ENCODE data around the gene CNOT4.

Gene CNOT4

DNA sequence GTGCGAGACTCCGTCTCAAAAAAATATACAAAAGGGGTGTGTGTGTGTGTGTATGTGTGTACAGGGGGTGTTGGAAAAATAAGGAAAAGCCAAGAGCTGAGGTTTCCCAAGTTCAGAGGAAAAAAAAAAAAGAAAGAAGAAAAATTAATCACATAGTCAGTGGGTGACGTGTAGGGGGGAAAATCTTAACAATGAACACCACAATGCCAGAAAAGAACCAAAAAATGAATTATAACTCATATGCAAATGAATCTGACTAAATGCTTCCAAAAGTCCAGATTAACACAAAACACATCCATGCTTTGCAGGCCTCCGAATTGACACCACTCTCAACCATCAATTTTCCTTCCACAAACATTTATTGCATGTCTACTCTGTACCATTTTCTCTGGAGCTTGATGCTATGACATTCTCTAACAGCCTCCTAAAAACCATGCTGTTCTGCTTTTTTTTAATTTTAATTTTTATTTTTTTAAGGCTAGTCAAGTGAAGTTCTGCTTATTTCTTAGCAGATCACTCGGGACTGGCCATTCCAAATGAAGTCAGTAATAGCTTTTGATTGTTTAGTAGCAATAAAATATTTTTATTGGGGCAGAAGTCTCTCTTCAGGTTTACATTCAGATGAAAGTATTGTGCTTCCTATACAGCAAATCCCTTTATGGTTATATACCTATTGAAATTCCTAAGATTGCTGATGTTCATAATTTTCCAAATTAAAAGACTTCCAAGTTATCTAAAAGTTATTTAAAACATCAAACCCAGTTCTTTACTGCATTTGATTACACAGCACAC, 133.8 kb downstream of the CNOT4 start:
- Mint-ChIP-seq H3K27me3 (no peaks in the 10 kb centered on the region), H3K4me3 (no peak overlapping the region), H3K4me1 (no peaks in the 10 kb centered on the region), H3K27ac (no peak overlapping the region), H3K9me3 (no peaks in the 10 kb centered on the region)
- ATAC-seq, result no peak
- DNase-seq, result no peak

DNA sequence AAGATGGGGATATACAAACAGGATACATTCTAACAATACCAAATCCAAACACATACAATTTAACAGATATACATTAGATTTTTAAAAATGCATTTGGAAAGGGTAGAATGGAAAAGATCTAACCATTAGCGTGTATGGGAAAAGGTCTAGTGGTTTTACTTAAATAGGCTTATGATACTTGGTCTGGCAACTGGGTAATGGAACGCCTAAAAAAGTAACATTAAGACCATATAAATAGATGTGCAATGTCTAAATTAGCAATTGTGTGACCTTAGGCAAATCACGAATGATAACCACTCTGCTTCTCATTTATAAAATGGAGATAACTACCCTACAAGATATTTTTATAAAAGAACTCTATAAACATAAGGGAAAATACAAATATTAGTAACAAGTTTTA, 135.2 kb downstream of the CNOT4 start:
- no peaks in the 10 kb centered on the region for H3K27me3 Mint-ChIP-seq
- H3K4me3 Mint-ChIP-seq, result no peak overlapping the region
- H3K9me3 Mint-ChIP-seq, result no peaks in the 10 kb centered on the region
- H3K4me1 Mint-ChIP-seq, result peaks cover under 1% of the 10 kb centered on the region
- DNase-seq, result no peak
- H3K27ac Mint-ChIP-seq, result no peak overlapping the region
- ATAC-seq, result no peak

DNA sequence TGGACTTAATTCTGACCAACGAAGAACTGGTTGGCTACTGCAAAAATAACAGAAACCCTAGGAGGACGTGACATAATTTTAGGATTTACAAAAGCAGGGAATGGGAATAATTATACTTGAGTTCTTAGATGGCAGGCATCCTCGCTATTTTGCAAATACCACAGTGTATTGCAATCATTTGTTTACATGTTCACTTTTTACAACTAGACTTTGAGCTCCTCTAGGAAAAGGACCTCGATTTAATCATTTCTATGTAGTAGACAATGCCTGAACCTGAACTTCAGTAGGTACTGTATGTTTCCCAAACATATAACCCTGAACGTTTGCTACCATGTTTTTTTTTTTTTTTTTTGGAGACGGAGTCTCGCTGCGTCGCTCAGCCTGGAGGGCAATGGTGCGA, 137.7 kb downstream of the CNOT4 start:
- Mint-ChIP-seq H3K27ac (no peak overlapping the region), H3K4me1 (peaks cover 7% of the 10 kb centered on the region), H3K4me3 (no peak overlapping the region), H3K27me3 (no peaks in the 10 kb centered on the region), H3K9me3 (no peaks in the 10 kb centered on the region)
- ATAC-seq, result no peak
- no peak for DNase-seq

DNA sequence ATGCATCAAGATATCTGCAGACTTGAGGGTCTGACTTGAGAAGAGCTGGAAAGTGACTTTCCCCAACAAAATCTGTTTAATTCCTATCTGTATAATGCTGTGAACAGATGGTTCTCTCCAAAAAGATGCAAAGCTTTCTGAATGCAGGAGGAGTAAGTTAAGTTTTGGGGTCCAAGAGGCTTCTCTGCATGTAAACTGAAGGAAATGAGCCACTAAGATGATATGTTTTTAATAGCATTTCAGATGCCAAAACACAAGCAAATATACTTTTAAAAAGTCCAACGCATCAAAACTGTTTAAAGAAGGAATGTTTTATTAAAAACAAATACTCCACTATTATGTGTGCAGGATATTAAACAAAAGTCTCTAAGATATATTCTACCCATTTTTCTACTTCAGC, 139.2 kb downstream of the CNOT4 start:
- DNase-seq (no peak), ATAC-seq (no peak)
- peaks cover 7% of the 10 kb centered on the region for H3K4me1 Mint-ChIP-seq
- H3K27ac Mint-ChIP-seq, result no peak overlapping the region
- H3K4me3 Mint-ChIP-seq, result no peak overlapping the region
- no peaks in the 10 kb centered on the region for H3K9me3 Mint-ChIP-seq
- no peaks in the 10 kb centered on the region for H3K27me3 Mint-ChIP-seq

DNA sequence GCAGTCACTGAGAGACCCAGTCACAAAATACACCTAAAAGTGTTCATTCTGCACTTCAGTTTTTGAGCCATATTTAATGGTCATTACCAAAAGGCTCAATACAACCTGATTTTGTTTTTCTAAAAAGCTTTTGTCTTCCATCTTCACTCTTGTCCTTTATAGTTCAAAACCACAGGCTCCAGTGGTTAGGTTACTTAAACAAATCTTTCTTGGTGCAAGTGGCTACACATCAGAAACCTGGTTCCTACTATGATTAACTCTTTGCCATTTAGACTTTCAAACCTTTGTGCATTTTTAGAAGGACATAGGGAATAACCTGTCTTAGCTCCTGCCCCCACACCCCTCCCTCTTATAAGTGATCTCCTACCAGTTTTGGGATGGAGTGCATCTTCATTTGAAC, 140.5 kb downstream of the CNOT4 start:
- ATAC-seq, result no peak
- H3K9me3 Mint-ChIP-seq, result no peaks in the 10 kb centered on the region
- peak overlapping the region in 1 of 2 donors; percentile 29 for H3K27ac Mint-ChIP-seq
- H3K4me1 Mint-ChIP-seq, result peaks cover 7% of the 10 kb centered on the region
- H3K27me3 Mint-ChIP-seq, result no peaks in the 10 kb centered on the region
- no peak for DNase-seq
- no peak overlapping the region for H3K4me3 Mint-ChIP-seq

DNA sequence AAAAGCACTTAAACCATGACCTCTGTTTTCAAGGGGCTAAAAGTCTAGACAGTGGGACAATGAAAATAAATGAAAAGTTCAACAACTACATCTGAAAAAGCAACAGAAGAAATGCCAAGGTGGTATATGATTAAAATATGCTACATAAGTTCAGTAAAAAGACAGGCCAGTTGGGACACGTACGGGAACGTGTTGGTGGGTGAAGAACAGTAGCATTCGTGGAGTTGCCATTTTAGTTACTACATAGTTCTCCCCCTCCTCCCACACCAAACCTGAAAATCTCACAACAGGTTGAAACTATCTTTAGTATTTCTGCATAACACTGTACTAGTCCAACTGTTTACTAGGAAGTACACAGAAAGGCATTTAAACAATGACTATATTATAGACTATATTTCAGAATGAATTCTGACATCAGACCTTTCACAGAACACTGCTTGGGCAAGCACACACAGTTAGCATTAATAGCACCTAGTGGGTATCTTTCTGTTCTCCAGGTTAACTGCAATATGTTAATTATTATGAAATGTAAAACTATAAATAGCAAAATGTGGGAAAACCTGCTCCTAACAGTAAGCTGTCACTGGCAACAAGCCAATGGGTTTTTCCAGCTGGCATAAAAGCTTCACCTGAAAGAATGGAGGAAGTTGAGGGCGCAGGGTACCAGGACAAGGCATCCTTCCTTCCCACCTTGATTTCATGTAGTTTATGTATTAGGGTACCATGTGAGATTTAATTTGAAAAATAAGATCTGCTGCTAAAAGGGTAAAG, 141.3 kb downstream of the CNOT4 start:
- Mint-ChIP-seq H3K27me3 (no peaks in the 10 kb centered on the region), H3K4me3 (no peak overlapping the region), H3K4me1 (peaks cover 7% of the 10 kb centered on the region), H3K27ac (no peak overlapping the region), H3K9me3 (peaks cover 0 to under 1% of the 10 kb centered on the region in 2 donors)
- ATAC-seq (no peak), DNase-seq (no peak)

DNA sequence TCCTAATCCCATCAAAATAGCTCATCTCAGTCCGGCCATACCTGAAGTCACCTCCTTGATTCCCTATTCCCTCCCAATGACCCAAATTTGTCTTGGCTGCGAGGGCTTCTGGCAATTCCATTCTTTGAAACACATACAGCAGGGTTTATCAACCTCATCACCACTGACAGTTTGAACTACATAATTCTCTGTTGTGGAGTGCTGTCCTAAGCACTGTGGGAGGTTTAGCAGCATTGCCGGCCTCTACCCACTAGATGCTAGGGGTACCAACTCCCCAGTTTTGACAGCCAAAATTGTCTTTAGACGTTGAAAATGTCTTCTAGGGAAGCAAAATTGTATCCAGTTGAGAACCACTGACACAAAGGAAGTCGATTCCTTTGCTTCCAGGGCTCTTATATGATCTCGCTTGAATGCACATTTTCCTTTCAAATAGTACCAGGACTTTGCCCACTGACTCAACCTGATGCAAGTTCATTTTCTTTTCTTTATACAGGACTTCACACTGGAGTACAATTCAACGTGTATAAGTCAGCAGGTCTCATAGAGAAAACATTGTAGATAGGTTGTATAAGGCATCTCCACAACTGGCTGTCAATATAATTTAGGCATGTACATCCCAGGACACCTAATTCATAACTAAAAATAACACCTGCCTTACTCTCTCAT, 142.9 kb downstream of the CNOT4 start:
- ATAC-seq, result no peak
- Mint-ChIP-seq H3K27ac (no peak overlapping the region), H3K9me3 (peaks cover 10 to 12% of the 10 kb centered on the region in 2 donors), H3K4me3 (no peak overlapping the region), H3K4me1 (peaks cover 7% of the 10 kb centered on the region), H3K27me3 (no peaks in the 10 kb centered on the region)
- no peak for DNase-seq

DNA sequence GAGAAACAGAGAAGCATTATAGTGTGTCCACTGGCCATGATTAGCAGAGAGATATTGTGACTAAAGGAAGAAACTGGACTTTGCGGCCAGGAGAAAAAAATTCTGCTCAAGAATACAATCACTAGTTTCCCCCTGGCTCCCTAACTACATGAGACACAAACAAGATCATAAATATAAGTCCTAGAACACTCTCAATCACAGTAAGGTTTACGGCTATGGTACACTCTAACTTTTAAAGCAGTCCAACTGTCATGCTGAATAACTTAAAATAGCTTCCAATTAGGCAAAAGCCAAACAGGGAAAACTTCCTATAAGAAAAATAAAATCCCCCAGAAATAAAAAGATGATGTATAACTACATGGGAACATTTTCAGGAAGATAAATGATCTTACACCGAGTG, 144.2 kb downstream of the CNOT4 start:
- DNase-seq (no peak), ATAC-seq (no peak)
- Mint-ChIP-seq H3K27me3 (no peaks in the 10 kb centered on the region), H3K27ac (no peak overlapping the region), H3K4me3 (no peak overlapping the region), H3K4me1 (peaks cover 7% of the 10 kb centered on the region), H3K9me3 (peaks cover 10 to 12% of the 10 kb centered on the region in 2 donors)

DNA sequence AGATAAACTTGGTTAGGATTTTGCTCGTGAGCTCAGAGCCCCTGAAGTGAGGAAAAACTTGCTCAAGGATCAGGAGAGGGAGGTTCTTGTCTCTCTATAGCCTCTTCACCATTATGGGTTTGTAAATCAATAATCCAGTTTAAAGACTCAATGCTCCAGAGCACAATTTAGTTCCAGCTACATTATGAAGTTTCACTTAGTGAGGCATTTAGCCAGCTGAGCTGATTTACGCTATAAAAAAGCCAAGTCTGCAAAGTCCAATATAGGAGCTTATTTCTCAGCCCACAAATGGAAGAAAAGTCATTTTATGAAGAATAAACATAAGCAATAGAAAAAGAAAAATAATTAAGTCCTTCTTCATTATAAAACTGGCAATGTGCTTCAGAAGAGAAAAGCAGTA, 145.7 kb downstream of the CNOT4 start:
- H3K4me1 Mint-ChIP-seq, result peaks cover 1% of the 10 kb centered on the region
- H3K9me3 Mint-ChIP-seq, result peaks cover 10 to 12% of the 10 kb centered on the region in 2 donors
- ATAC-seq (no peak), DNase-seq (no peak)
- H3K27me3 Mint-ChIP-seq, result no peaks in the 10 kb centered on the region
- H3K27ac Mint-ChIP-seq, result no peak overlapping the region
- H3K4me3 Mint-ChIP-seq, result no peak overlapping the region

DNA sequence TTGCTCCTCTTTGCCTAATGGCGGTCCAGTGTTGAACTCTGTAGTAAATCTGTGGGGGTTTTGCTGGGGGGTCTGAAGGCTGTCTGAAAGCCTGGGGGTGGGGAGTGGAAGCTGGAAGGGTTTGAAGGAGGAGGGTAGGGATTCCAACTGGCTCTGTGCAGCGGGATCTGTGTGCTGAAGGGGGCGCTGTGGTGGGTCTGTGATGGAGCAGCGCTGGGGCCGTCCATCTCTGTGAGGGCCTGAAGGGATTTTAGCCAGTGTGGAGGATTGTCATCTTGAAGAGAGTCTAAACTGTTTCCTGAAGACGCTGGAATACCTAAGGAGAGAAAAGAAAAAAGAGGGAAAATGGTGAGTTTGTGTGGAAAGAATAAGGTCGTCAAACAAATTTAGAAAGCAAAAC, 147.0 kb downstream of the CNOT4 start:
- no peak for ATAC-seq
- no peaks in the 10 kb centered on the region for H3K27me3 Mint-ChIP-seq

DNA sequence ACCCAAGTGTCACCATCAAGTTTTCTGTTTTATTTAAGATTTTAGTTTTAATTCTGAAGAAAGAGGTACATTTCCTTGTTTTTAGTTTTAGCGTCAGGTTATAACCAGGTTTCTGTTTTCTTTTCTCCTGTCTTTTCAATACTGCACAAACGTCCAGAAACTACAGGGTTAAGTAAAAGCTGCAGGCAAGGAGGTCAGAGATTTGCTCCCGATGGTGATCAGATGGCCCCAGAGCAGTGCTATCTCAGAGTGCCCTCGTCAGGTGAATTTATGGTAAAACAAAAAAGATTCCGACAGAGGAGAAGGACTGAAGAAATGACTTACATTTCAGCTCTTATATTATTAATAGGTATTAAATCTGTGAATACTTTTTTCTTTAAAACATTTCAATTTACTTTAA, 148.1 kb downstream of the CNOT4 start:
- no peaks in the 10 kb centered on the region for H3K27me3 Mint-ChIP-seq
- no peak for ATAC-seq
- no peak overlapping the region for H3K4me3 Mint-ChIP-seq
- no peak for DNase-seq
- no peak overlapping the region for H3K27ac Mint-ChIP-seq
- no peaks in the 10 kb centered on the region for H3K4me1 Mint-ChIP-seq
- H3K9me3 Mint-ChIP-seq, result peaks cover 10 to 12% of the 10 kb centered on the region in 2 donors

More for the DNA sequence above, 147.0 kb downstream of the CNOT4 start:
- no peak for DNase-seq
- Mint-ChIP-seq H3K27ac (peak overlapping the region in 1 of 2 donors; percentile 51), H3K9me3 (peaks cover 10 to 12% of the 10 kb centered on the region in 2 donors), H3K4me3 (no peak overlapping the region), H3K4me1 (no peaks in the 10 kb centered on the region)

DNA sequence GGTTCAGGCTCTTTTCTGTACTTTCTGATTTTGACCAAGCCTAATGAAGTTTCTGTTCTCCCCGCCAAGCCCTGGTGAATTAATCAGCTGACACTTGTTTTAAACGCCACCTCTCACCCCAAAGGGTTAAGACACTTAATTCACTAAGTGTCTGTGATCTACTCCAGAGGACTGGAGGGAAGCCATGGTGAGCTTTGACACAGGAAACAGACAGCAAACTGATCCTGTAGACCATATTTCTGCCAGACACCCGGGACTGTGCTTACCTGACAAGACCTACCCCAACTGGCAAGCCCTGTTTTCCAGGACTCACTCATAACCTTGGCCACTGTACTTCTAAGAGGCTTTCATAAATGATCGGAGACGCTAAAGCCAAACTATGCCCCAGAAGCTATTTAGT, 150.3 kb downstream of the CNOT4 start:
- Mint-ChIP-seq H3K4me1 (no peaks in the 10 kb centered on the region), H3K4me3 (no peak overlapping the region), H3K9me3 (peaks cover 10 to 12% of the 10 kb centered on the region in 2 donors), H3K27me3 (peaks cover 9% of the 10 kb centered on the region), H3K27ac (peak overlapping the region in 1 of 2 donors; percentile 14)
- no peak for DNase-seq
- no peak for ATAC-seq

DNA sequence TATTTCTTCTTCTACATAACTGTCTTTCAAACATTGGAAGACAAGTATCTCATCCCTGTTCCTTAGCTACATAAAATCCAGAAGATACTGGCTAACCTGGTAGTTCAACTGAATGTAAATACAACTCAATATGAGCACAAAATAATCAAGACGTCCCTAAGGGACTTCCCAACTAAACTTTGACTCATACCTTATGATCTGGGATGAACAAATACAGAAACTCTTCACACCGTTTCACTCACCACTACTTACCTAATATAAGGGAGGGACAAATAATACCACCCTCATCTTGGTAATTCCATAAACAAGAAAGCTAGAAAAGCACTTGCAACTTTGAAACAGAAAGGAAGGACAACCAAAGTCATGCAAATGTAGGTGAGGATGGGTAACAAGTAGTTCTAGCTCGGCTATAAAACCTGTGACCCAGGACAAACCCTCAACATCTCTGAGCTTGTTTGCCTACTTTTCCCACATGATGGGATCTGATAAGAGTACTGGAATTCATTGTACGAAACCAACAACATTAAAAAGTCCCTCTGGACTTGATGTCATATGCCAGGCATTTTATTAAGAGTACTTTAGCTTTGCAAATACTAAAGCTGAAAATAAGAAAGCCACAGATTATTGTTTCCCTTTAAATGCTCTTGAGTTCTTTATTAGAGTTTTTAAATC, 154.4 kb downstream of the CNOT4 start:
- Mint-ChIP-seq H3K4me1 (no peaks in the 10 kb centered on the region), H3K27ac (no peak overlapping the region), H3K9me3 (no peaks in the 10 kb centered on the region), H3K27me3 (peaks cover 19% of the 10 kb centered on the region), H3K4me3 (no peak overlapping the region)
- DNase-seq, result no peak
- ATAC-seq, result no peak

DNA sequence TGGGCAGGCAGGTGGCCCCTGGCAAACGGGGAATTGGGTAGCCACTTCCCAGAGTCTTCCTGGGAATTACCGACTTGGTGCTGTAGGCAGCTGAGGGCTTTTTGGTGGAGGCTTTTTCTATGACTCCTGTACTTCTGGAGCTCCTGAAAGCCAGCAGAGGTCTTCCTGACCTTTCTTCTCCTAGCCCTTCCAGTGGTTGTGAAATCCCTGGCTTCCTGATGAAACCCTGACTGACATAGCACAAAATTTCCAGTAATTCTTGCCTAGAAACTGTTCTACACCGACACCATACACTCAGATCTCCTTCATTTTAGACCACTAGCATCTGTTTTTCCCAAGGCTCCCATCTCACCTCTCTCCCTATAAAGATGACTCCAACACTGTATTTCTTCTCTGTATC, 156.1 kb downstream of the CNOT4 start:
- Mint-ChIP-seq H3K4me1 (no peaks in the 10 kb centered on the region), H3K27ac (peak overlapping the region in 1 of 2 donors; percentile 16), H3K27me3 (peaks cover 19% of the 10 kb centered on the region), H3K9me3 (no peaks in the 10 kb centered on the region), H3K4me3 (no peak overlapping the region)
- ATAC-seq (no peak), DNase-seq (no peak)

DNA sequence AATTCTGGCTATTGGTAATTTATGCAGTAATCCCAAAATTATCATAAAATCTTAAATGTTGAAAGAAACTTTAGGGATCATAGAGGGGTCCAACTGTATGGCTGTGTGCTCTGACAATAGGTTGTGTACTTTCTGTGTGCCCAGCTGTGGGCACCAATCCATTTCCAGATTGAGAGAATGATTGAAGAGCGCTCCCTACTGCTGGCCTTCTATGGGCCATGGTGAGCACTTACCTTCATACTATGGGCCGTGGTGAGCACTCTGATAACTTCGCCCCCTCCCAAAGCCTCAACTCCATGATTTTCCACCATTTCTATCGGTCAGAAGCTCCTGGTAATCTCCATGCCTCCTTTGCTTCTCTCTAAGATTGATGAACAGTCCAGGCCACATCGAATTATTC, 157.6 kb downstream of the CNOT4 start:
- H3K4me3 Mint-ChIP-seq, result no peak overlapping the region
- no peak for ATAC-seq

More for the DNA sequence above, 157.6 kb downstream of the CNOT4 start:
- Mint-ChIP-seq H3K27ac (no peak overlapping the region), H3K27me3 (peaks cover 19% of the 10 kb centered on the region), H3K4me1 (no peaks in the 10 kb centered on the region), H3K9me3 (no peaks in the 10 kb centered on the region)
- DNase-seq, result no peak
